ENCODE results near the gene PRDM12. TPM values are rescaled to one million over a fixed set of nuclear protein-coding genes. Genes with fewer than 3 reads are reported as not detected.
"Not testable (repeated sequence)": the region's sequence is repeated elsewhere in the genome, so short reads cannot be mapped to it uniquely, and the experiment has no call there.

PRDM12 gene
- total RNA-seq, 1 donor from 2014 or later = not detected

DNA sequence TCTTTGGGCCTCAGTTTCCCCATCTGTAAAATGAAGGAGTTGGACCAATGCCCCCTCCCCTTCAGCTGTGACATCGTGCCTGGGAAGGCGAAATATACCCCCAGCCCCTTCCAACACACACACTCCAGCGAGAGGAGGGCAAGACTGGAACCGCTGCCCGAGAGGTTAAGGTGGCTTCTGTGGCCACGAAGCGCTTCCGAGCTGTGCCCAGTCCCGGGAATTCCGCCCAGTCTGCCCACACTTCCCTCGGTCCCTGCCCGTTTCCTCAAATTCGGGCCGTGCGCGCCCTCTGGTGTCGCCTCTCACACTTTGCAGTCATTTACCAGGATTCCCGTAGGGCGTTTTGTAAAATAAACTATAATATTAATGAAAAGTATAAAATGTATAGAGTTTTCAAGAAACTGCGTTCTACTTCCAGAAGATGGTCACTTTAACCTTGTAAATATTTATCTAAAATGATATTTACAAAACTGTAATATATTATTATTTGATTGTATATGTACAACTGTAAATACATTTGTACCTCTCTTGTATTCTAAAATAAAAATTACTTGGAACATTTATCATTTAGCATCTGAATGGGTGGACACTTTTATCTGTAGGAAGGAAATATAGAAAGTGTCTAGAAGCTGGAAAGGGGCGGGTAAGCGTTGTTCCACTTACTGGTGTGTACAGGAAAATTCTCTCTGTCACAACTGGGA is 18.2 kb downstream of the PRDM12 start:
- intact Hi-C loops (cut with DNase I) = loop anchor here (1.0 to 5.0 kb wide), 3 partner anchors 55 to 221 kb away; partner anchors contain the start of gene FUBP3
- peak; percentile 90 for DNase-seq (ENCODE audit: low spot score)

DNA sequence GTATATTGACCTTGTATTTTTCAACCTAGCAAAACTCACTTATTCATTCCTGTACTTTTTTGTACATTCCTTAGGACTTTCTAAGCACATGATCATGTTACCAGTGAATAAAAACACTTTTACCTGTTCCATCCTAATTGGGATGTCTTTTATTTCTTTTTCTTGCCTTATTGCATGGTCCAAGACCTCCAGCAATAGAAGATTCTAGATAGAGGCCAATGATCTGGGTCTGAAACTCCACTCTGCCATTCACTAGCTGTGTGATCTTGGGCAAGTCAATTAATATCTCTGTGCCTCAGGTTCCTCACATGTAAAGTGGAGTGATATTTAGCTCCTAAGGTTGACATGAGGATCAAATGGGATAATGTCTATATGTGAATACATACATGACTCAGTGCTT is 20.7 kb downstream of the PRDM12 start:
- DNase-seq (ENCODE audit: low spot score) = no peak
- intact Hi-C loops (cut with DNase I) = no loop called here

DNA sequence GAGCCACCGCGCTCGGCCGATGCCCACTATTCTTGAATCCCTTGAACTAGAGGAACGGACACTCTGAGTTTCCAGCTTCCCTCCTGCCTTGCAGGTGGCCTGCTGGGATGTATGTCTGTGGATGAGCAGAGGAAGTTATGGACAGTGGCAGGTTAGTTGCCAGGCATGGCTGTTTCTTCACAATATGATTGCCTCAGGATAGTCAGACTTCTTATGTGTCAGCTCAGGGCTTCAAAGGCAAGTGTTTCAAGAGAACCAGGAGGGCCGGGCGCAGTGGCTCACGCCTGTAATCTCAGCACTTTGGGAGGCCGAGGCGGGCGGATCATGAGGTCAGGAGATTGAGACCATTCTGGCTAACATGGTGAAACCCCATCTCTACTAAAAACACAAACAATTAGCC is 21.6 kb downstream of the PRDM12 start:
- DNase-seq (ENCODE audit: low spot score); intact Hi-C loops (cut with DNase I): not testable (repeated sequence)

DNA sequence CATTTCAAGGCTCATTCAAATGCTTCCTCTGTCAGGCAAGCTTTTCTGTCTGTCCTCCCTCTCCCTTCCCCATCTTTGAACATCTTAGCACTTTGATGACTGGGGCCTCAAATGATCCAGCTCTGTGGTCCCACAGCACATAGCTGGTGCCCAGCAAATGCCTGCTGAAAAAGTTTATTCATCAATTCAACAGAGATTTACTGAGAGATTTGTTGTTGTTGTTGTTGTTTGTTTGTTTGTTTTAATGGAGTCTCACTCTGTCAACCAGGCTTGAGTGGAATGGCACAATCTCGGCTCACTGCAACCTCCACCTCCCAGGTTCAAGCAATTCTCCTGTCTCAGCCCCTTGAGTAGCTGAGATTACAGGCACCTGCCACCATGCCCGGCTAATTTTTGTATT is 23.2 kb downstream of the PRDM12 start:
- DNase-seq (ENCODE audit: low spot score) = no peak
- intact Hi-C loops (cut with DNase I) = no loop called here

DNA sequence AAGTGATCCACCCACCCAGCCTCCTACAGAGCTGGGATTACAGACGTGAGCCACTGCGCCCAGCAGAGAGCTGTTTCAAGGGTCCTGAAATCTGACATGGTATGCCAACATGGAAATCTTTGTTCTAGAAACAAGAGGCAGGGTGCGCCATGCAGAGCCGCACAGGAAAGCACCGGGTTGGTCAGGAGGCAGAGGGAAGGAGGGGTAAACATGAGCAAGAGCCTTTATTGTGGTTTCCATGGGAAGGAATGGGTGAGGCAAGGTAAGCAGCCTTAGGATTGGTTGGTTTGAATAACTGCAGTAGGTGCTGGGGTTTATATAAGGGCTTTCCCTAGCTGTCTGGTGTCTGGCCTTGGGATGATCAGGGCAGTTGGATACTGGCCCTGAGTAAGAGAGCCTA is 23.7 kb downstream of the PRDM12 start:
- intact Hi-C loops (cut with DNase I) = no loop called here
- DNase-seq (ENCODE audit: low spot score) = no peak

DNA sequence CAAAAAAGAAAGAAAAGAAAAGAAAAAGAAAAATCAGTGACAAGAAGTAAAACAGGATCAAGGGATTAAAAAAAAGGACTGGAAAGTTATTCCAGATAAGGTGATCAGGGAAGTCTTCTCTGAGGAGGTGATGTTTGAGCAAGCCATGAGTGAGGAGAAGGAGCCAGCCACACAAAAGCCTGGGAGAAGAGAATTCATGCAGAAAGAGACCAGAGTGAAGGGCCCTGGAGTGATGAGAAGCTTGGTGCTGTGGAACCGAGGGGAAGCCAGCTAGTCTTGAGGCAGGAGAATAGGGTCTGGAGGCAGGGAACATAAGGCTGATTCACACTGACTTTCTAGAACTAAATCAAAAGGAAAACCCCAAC is 25.2 kb downstream of the PRDM12 start:
- no peak for DNase-seq (ENCODE audit: low spot score)
- intact Hi-C loops (cut with DNase I) = no loop called here

DNA sequence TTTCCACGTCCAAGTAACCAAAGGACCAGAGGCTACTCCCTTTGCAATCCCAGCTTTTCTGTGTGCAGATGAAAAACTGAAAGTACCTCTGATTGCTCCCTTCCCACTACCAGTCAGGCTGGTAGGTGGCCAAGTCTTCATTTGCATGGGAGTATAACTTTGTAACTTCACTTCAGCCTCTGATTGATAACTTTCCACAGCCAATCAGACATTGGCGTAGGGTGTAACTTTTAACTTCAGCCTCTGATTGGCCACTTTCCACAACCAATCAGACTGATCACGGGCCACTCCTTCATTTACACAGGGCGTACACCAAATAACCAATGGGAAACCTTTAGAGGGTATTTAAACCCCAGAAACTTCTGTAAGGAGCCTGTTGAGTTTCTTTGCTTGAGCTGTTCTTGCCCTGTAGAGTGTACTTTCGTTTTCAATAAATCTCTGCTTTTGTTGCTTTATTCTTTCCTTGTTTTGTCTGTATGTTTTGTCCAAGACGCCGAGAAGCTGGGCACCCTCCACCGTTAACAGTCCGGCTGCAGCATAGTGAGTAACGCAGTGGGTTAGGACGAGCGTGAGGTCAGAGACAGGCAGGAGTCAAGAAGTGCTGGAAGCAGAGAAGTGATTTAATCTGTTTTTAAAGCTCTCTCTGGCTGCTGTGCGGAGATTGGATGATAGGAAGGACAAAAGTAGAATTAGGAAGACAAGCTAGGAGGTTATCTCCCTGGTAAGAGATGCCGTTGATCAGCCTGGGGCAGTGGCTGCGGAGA is 25.7 kb downstream of the PRDM12 start:
- intact Hi-C loops (cut with DNase I) = no loop called here
- DNase-seq (ENCODE audit: low spot score) = no peak

DNA sequence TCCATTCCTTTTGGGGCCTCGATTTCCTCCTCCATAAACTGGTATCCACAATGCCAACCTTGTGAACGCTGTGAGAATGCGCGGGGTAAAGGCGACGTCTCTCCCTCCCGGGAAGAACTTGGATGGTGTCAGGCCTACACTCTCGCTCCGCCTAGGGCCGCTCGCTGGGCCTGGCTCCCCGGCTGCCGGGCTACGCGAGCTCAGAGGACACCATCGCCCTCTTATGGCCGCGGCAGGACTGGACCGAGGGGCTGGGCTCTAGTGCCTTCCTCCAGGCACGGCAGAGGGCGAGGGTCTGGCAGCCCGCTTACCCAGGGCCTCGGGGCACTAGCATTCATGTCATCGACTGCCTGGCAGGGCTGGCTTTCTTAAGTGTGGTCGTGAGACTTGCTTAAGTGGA is 27.9 kb downstream of the PRDM12 start:
- DNase-seq (ENCODE audit: low spot score) = no peak
- intact Hi-C loops (cut with DNase I) = no loop called here

DNA sequence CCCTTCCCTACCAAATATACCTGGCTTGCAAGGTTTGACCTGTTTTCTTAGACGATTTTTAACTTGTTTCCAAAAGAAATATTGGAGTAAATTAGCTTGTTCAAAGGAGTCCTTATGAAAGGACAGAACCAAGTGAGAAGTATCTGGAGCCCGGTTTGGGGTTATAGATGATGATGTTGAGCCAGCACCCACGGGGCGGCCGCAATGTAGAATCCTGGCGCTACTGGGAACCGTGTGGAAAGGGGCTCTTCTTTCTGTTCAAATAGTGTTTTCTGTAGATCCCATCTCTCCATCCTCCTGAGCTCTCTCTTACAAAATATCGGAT is 28.7 kb downstream of the PRDM12 start:
- intact Hi-C loops (cut with DNase I) = no loop called here
- no peak for DNase-seq (ENCODE audit: low spot score)

DNA sequence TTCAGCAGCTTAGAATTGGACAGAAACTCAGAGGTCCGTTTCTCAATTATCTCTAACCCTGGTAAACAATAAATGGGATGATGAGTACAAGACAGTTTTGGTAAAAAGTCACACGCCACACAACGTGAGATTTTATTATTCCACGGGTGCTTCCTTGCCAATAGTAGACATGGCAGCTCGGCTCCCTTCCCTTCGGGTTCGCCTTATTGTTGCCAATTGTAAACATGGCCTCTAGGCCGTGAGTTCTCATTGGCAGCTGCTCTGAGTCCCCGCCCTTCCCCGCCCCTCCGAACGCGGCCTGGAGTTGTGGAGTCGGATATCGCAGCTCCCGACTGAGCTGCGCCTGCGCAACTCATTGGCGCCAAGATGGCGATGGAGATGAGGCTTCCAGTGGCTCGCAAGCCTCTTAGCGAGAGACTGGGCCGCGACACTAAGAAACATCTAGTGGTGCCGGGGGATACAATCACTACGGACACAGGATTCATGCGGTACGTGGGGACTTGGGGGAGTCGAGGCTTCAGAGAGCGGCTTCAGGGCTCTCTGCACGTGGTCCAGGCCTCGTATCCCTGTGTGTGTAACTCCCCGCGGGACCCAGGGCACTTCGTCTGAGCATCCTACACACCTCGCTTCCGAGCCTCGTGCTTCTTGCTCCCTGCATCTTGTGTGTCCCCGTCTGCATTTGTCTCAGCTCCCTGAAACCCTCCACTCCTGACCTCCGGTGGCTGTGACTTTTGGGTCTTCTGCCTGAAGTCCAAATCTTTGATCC is 29.2 kb downstream of the PRDM12 start, which contains the start of gene EXOSC2:
Gene EXOSC2 (plus strand): TSS at position 355 of the 766 bp plus-strand sequence. CDS start 12 bp downstream, at position 367.
- peak; percentile 99 for DNase-seq (ENCODE audit: low spot score)
- intact Hi-C loops (cut with DNase I) = no loop called here

DNA sequence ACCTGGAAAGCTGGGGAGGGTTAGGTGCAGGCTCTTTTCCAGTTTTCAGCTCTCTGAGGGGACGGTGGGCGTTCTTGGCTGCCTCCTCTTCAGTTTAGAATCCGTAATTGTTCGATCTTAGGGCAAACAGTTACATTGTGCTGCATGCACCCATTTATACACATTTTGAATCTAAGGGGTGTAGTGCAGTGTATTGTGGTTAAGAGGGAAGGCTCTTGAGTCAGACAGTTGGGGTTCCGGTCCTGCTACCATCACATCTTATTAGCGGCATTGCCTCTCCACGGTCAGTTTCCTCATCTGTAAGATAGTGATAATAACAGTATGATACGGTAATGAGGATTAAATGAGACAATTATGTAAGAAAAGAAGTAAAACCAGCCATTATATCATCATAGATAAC is 29.8 kb downstream of the PRDM12 start:
- no peak for DNase-seq (ENCODE audit: low spot score)
- intact Hi-C loops (cut with DNase I) = no loop called here

DNA sequence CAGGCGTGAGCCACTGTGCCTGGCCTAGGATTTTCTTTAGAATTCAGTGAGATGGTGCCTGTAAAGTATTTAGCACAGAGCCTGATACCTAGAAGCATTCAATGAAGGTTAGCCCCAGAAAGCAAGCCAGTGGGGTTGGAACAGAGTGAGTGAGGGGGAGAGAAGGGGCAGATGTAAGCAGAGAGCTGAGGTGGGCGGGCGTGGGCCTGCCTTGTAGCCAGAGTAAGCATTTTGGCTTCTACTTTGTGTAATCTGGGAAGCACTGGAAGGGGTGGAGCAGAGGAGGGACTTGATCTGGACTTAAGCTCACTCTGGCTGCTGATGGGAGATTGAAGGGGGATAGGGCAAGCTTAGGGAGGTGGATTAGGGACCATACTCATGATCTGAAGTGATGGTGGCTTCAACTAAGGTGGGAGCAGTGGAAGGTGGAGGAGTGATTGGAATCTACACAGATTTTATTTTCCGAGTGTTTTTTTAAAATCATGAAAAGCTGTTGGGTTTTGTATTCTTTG is 31.8 kb downstream of the PRDM12 start:
- DNase-seq (ENCODE audit: low spot score) = no peak
- intact Hi-C loops (cut with DNase I) = no loop called here

DNA sequence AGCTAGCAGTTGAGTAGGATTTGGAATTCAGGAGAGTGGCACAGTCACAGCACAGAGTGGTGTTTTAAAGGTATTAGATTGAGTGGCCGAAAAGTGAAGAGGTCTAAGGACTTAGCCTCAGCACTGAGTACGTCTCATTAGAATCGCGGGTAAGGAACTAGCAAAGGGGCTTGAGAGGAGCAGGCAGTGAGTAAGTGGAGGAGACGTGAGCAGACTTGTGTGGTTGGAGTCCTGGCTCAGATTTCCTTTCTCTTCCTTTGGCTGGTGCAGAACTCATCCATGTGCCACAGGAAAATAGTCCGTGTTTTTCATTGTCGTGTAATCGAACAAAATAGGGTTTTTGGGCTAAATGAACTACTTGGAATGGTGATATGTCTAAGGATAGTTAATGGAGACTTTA is 32.6 kb downstream of the PRDM12 start:
- no peak for DNase-seq (ENCODE audit: low spot score)
- intact Hi-C loops (cut with DNase I) = no loop called here

DNA sequence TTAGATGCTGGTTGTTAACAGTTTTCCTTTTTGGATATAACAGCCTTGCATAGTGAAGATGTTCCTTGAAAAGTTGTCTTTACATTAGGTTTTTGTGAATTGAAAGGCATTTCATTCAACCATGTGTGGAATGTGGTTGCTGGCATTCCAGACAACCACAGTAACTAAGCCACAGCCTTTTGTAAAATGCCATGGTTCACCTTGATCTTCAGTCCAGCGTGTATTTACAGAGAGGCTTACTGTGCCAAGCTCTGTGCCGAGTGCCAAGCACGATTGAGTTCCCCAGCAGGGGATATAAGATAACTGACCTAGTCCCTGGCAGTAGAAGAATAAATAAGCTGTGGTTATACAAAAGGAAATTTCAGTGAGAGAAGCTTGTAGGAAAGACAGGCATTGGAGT is 34.1 kb downstream of the PRDM12 start:
- no peak for DNase-seq (ENCODE audit: low spot score)
- intact Hi-C loops (cut with DNase I) = no loop called here

DNA sequence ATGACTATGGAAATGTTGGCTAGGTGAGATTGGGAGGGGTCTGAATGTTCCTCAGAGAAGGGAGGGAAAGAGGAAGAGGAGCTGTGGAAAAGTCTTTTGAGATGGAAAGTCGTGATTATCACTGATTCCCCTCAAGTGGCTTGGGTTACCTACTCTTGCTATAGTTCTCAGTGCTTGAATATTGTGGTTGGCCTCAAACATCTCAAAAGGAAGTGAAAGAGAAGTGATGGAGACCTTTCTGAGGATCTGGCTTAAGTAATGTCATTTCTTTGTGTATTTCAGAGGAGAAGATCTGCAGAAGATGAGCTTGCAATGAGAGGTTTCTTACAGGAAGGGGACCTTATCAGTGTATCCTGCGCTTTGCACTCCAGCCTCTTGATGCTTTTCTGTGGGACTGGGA is 34.7 kb downstream of the PRDM12 start:
- intact Hi-C loops (cut with DNase I) = no loop called here
- DNase-seq (ENCODE audit: low spot score) = no peak

DNA sequence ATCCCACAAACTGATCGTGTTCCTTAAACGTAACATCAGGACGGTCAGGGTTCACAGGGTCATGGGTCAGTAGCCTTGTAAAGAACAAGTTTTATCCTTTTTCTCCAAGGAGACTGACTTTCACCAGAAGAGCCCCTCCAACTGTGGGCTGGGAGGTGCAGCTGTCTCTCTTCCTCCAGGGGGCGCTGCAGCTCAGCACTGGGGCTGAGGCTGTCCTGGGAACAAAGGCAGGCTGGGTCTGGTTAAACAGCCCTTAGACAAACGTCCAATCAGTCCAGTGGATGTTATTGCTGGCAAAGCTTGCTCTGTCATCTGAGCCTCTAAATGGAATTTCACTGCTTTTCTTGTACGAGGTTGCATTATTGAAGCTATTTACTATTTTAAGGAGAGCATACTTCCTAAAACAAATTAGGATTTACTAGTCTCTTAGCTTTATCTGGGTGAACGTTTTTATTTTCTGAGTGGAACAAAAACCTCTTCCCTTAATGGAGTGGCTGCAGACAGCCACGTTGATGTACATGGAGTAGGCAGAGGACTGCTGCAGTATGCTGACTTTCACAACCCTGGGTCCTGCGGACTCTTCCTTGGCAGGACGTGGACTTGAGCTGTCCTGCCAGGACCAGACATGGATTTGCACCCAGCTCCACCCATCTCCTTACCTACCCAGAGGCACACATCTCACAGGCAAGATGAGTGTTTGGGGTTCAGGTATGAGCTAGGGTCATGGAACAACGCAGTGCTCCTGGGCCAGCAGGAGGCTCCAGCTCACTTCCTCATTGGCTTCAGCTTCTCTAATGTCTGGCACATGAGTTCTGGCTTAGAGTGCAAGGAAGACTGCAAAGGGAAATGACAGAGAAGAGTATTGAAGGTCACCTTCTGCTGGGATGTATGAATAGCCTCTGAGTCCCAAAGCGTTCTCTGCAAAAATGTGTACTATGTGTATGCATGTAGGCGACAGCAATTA is 36.9 kb downstream of the PRDM12 start:
- intact Hi-C loops (cut with DNase I) = no loop called here
- peak; percentile 91 for DNase-seq (ENCODE audit: low spot score)

DNA sequence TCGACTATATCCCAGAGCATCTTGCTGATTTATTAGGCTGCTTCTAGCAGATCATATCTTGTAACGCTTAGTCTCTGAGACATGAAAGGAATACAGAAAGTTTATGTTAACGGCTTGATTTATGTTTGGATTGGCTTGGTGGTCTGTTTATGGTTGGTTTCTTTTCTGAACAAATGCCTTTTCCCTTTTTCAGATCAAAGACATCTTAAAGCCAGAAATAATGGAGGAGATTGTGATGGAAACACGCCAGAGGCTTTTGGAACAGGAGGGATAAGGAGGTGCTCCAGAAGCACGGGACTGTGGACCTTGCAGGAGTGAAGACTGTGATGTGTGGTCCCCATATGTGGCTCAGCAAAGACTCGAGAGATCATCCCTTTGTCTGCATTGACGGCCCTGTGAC is 39.1 kb downstream of the PRDM12 start:
- DNase-seq (ENCODE audit: low spot score) = no peak
- intact Hi-C loops (cut with DNase I) = no loop called here

DNA sequence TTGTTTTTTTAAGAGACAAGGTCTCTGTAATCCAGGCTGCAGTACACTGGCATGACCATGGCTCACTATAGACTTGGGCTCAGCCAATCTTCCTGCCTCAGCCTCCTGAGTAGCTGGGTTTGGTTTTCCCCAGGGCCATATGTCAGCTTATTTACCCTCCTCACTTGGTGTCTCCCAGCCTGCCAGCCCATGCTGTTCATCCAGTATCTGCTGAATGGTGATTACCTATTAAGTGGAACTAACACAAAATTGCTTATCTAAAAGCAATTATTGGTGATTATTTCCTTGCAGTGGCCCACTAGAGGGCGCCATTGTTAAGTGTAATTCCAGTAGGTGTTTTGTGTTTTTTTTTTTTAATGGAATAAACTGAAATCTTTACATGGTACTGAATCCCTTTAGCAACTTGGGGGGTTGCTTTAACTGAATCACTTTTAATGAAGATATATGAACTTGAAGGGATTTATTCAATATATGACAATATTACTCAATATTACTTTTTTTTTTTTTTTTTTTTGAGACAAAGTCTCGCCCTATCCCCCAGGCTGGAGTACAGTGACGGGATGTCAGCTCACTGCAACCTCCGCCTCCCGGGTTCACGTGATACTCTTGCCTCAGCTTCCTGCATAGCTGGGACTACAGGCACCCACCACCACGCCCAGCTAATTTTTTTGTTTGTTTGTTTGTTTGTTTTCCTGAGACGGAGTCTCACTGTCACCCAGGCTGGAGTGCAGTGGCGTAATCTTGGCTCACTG is 43.0 kb downstream of the PRDM12 start:
- DNase-seq (ENCODE audit: low spot score) = no peak
- intact Hi-C loops (cut with DNase I) = loop anchor here (2.0 to 5.0 kb wide), 3 partner anchors 233 to 340 kb away; no protein-coding TSS in a partner anchor

Data from cardiac septum (tissue), 1 donor.